HG03571 (cell line): ENCODE data around the gene C5orf47.

Experiments
- ATAC-seq: cut with Tn5 transposase; IDR thresholded peaks from one replicate; pipeline ENCODE4 v1.9.1; 2021; ENCODE audit not compliant: unreplicated experiment

Gene C5orf47, protein sequence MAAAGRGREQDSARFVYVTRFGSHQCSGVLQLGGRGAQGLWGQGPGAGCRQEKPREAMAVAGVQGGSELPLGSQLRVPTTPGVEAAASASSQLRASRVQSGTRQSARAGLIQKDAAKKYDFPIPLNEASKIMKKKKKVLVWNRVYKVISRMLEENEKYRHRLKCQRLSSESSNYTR

DNA sequence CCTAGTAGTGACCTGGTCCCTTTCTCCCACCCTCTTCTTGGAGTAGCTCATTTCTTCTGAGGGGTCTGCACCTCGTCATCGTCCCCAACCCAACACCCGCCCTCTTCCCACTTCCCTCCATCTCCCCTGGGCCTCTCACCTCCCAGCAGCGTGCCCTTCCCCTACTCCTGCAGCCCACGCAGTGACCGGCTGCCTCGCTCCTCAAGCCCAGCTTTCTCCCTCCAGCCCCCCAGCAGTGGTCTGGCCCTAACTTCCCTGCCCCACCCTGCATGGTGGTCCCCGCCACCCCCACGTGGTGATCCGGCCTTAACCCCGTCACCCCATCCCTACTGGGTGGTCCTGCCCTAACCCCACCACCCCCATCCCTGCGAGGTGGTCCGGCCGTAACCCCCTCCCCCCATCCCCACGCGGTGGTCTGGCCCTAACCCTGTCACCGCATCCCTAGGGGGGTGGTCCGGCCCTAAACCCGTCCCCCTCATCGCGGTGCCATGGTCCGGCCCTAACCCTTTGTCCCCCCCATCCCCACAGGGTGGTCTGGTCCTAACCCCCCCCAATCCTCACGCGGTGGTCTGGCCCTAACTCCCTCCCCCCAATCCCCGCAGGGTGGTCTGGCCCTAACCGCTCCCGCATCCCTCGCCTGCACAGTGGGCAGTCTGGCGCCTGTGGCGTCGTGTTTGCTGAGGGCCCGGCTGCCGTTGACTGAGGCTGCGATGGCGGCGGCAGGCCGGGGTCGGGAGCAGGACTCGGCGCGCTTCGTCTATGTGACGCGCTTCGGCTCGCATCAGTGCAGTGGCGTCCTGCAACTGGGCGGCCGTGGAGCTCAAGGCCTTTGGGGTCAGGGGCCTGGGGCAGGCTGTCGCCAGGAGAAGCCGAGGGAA lies at the start of gene C5orf47:
C5orf47 (plus strand) TSS at position 617 of the 878 bp plus-strand sequence; CDS start at position 711, 94 bp downstream.
- no peak for ATAC-seq

GRCh38 chr5:173940269-173940668 lies 48.7 kb upstream of the C5orf47 start:
- no peak for ATAC-seq

- no peak for ATAC-seq
These were observed 47.9 kb upstream of the C5orf47 start for GRCh38 chr5:173941102-173941501.

DNA sequence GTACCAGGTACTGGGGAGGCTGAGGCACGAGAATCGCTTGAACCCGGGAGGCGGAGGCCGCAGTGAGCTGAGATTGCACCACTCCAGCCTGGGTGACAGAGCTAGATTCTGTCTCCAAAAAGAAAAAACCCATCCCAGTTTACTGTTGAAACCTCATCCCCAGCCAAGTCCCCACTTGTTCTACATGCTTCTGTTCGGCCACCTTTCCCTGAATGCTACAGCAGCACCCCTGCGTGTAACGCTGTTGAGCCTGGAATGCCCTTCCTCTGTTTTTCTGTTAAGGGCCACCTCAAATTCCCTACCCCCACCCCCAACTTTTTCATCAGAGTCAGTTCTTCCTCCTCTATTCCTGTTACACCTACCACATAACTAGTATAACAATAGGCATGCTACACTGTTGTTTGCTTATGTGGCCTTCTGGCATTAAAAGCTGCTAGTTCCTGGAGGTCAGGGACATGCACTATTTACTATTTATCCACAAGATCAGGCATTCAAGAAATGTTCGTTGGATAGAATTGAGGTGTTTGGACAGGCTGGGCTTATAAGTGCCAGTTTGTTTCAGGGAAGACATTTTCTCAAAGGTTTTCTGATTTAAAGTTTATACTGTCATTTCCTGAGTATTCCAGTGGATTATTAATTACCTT lies 47.1 kb upstream of the C5orf47 start:
- ATAC-seq = no peak

DNA sequence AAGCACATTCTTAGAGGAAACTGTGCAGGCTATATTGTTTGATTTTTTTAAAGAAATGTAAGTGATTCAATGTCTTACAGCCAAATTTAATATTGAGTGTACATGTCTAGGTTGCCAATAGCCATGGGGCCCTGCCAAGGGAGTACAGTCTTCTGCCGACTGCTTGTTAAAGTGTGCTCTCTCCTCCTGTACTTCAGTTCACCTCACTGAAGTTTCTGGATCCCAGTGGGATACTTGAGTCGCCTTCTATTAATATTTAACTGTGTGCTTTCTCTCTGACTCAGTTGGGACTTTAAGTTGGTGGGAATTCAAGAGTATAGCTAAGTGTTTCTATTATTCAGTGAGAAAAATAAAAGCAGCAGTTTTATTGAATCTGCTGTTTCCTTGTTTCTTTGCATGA lies 44.5 kb upstream of the C5orf47 start:
- ATAC-seq = no peak

GRCh38 chr5:173945160-173945559 lies 43.8 kb upstream of the C5orf47 start:
- no peak for ATAC-seq

GRCh38 chr5:173946323-173946722 lies 42.6 kb upstream of the C5orf47 start:
- no peak for ATAC-seq

DNA sequence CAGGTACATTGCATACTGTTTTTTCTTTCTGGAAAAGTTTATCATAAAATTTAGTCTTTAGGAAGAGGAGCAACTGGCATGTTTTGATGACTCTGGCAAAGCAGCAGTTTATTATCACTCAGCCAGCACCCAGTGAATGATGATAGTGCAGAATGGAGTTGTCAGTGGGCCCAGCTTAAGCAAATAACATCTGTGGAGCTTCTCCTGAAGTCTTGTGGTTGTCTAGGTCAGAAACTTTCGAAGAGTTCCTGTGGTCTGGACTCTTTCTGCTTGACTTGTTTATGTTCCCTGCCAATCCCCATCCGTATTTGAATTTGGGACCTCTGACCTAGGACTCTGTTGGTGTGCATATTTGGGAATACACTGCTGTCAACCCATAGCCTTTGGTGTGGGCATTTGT lies 38.1 kb upstream of the C5orf47 start:
- no peak for ATAC-seq

GRCh38 chr5:173953528-173954090 lies 35.4 kb upstream of the C5orf47 start:
- no peak for ATAC-seq

GRCh38 chr5:173954671-173955521 lies 34.1 kb upstream of the C5orf47 start:
- ATAC-seq = peak; percentile 76

GRCh38 chr5:173960986-173961385 lies 28.0 kb upstream of the C5orf47 start:
- no peak for ATAC-seq

DNA sequence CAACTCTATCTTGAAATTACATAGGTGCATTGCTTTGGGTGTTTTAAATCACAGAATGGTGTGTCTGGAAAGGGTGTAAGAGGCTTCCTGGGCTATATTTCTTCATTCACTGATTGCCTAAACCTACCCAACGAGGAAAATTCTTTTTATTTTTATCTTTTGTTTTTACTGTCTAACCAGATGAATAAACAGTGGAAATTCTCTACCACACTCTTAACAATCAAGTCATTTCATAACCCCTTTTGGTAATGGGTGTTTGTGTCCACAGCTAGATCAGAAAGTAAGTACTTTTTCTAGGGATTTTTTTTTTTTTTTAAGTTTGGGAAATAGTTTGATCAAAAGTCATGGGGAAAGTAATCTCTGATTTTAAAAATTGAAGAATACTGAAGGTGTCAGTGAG lies 27.6 kb upstream of the C5orf47 start:
- ATAC-seq = no peak

DNA sequence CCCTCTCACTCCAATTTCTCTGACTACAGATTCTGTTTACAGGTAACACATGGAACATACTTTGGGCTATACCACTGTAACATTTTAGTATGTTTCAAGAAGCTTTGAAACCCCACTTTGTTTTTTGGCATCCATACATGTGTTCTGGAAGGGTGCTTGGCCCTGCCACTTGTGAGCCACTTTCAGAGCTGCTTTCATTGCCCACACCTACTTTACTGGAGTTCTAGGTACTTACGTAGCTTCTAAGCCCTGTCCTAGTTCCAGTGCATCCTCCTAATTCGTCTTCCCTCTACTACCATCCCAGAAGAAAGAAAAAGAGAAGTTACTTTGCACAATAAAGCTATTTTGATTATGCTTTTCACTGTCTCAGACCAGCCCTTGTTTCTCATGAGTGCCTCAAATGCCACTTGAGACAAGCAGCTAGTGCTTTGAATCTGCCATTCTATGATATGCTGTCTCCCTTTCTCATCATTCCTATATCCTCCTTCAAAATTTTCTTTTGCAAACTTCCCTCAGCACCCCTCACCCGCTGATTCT lies 26.5 kb upstream of the C5orf47 start:
- ATAC-seq = no peak

DNA sequence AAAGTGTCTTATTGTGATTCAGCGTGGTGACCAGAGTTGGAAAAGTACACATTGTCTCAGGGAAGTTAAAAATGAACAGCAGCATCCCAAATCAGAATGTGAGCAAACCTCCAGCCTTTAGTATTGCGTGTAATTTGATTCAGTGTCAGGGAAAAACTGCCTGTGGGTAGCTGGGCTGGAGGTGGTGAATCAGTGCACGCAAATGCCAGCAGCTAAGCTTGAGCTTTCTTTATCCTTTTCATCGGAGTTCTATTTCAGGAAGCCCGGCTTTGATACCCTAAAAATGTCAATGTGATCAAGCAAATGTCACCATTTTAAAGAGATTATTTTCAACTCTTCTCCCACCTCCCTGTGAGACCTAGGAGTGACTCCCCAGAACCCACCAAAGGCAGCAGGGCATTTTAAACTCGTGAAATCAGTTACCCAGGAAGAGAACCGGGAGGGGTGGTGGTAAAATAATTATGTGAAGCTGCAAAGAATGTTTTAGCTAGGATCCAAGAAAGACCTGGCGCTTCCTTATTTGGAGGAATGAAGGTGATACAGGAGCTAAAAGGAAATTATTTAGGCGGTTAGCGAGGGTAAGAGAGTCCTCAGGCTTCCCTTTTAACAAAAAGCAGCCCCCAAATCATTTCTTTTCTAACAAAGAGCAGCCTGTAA lies 25.7 kb upstream of the C5orf47 start:
- no peak for ATAC-seq

DNA sequence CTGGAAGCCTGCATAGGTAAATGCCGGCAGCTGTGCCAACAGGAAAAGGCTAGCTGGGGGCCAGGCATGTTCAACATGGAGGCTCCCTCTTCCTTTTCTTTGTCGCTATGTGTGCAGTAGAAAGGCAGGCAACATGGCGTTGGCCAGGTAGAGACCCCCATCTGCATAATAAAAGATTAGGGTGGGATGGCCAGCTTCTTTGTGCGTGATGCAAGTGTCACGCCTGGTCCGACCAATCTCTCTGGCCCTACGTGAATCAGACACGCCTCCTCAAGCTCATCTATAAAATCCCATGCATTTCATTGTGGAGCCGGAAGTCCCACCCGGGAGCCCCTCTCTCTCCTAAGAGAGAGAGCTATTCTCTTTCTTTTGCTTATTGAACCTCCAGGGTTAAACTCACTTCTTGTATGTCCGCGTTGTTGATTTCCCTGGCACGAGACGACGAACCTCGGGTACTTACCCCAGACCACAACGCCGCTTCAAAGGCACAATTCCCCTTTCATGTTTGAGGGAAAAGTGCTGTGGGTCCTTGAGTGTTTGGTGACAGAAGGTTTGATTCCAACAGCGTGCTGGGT lies 25.0 kb upstream of the C5orf47 start:
- ATAC-seq = no peak

DNA sequence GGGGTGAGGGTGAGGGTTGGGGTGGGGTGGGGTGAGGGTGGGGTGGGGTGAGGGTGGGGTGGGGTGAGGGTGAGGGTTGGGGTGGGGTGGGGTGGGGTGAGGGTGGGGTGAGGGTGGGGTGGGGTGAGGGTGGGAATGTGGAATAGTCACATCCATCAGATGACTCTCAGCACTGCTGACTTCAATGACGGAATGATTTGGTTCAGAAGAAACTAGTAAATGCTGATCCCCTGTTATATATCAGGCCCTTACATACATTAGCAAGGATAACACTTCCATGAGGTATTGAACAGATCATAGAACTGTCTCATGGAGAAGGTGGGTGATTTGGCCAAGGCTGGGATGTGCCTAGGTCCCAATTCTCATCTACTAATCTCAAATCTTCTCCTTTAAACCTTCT lies 24.5 kb upstream of the C5orf47 start:
- no peak for ATAC-seq

DNA sequence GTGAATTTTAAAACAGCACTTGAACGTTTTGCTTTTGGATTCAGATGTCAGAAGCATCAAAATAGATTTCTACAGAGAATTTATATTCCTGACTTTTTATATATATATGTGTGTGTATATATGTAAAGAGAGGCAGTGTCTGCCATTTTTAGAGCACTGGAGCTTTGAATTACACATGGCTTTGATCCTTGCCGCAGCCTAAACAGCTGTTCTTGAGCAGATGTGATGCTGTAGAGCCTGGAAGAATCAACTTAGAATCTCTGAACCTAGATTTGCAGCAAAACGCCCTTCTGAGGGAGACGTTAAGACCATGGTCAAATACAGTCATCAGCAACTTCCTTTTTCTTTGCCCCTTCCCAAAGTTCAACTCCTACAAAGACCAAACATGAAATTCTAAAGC lies 21.7 kb upstream of the C5orf47 start:
- no peak for ATAC-seq

DNA sequence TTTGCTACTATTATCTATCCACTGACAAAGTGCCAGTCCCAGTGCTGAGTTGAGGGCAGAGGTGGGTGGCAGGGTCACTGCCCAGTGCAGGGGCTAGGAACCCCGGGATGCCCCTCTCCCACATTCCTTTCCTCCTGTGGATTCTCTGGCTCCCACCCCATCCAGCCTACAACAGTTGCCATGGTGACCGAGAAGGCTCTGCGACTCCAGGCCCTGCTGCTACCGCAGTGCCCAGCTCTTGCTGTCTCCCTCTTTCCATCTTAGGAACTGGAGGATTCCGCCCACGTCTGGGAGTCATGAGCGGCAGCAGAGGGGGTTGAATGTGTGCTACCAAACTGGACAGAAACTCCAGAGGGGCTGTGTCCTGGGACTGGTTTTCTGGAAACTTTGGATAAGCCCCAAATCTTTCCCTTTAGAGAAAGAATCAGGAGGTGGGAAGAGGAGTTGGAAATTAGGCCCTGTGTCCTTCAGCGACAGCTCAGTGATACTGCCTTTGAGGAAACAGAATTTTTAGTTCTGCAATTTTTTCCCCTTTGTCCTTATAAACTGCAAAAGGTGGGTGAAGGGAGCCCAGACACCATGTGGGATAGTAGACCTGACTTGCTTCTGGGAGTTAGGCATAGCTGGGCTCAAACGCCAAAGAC lies 20.7 kb upstream of the C5orf47 start:
- no peak for ATAC-seq
